Transverse colon (tissue), 4 donors: ENCODE measurements around the gene MCL1.

Experiments
- CTCF ChIP-seq, 5 experiments: fragments of 200-600 bp in 3 of 5; fragments of 450-650 bp in 2 of 5; sonication (generic) in 3 of 5; IDR thresholded peaks; 1 replicate in 2 of 5; 2 replicates in 3 of 5; pipeline ENCODE4 v1.5.1; 2016 to 2017; ENCODE audit warnings: antibody characterized with exemption in 5 of 5, inconsistent platforms in 3 of 5, mild to moderate bottlenecking in 2 of 5, moderate library complexity in 1 of 5
- POLR2A ChIP-seq: fragments of 450-650 bp; IDR thresholded peaks from one replicate; pipeline ENCODE4 v1.6.1; 2016; ENCODE audit warnings: antibody characterized with exemption, mild to moderate bottlenecking, moderate library complexity
- POLR2AphosphoS5 ChIP-seq, 3 donors: sonication (generic); formaldehyde crosslinking; IDR thresholded peaks; one replicate each; pipeline ENCODE4 v1.6.1; 2016; ENCODE audit warnings: antibody characterized with exemption in 3 of 3

- TF ChIP-seq CTCF (IDR thresholded peaks at IDR 0.05) (peak; percentile 83 to 94 (median 90)), POLR2A (no peak), POLR2AphosphoS5 (IDR thresholded peaks at IDR 0.05) (no peak)
These were observed 18.7 kb downstream of the MCL1 start for GRCh38 chr1:150560576-150561253.
